Stimulated activated naive CD8-positive, alpha-beta T cell treated with anti-CD3 and anti-CD28 coated beads, Interleukin-15, Interleukin-2, amounts not matched to agents 100 U/mL and 50 U/mL, for 24 hours (primary cell): ENCODE measurements around the gene TRIM3.

ENCODE experiments used
- ATAC-seq: fragments of 150-1000 bp; cut with Tn5 transposase; one replicate; pipeline ENCODE4 v1.10.0; 2021
- DNase-seq: peaks from one replicate; pipeline ENCODE4 v3.0.0; 2021

TRIM3 gene

GRCh38 chr11:6401464-6401863, 72.3 kb downstream of the TRIM3 start:
- DNase-seq = no peak
- ATAC-seq = no peak

GRCh38 chr11:6400431-6401345, 73.1 kb downstream of the TRIM3 start:
- DNase-seq = no peak

More at GRCh38 chr11:6400431-6401345, 73.1 kb downstream of the TRIM3 start:
- ATAC-seq = no peak
